ENCODE measurements around the gene TNFAIP8L2. TPM values are rescaled to one million over a fixed set of nuclear protein-coding genes. Genes with fewer than 3 reads are reported as not detected.

TNFAIP8L2 gene
- total and polyA plus RNA-seq, 2 donors from 2014 or later = 1.8 to 6.3 TPM

- no peak overlapping the region for H3K4me3 ChIP-seq (ENCODE audit: low read length in 3 of 3)
- FAIRE-seq (no peak), DNase-seq (peak in 3 of 5 donors; percentile 12 to 80 (median 24))
- H3K9ac ChIP-seq (ENCODE audit: low read length in 3 of 3) = no peak overlapping the region
- no peak for TF ChIP-seq CTCF (IDR thresholded peaks at IDR 0.05; ENCODE audit: borderline replicate concordance, extremely low read depth, insufficient read depth)
- intact Hi-C loops (cut with DNase I) = no loop called here
- H3K4me1 ChIP-seq (ENCODE audit: control insufficient read depth in 2 of 3, insufficient read depth in 2 of 3, low read depth in 1 of 3, low read length in 3 of 3) = peaks cover 0 to 4% (median 0%) of the 10 kb centered on the region in 3 donors
- no peaks in the 10 kb centered on the region for H3K27me3 ChIP-seq (ENCODE audit: control insufficient read depth, insufficient read depth, low read length)
- H3K9me3 ChIP-seq (ENCODE audit: control insufficient read depth in 2 of 3, insufficient read depth in 1 of 3, low read length in 3 of 3) = no peaks in the 10 kb centered on the region
- no peak overlapping the region for H3K27ac ChIP-seq (ENCODE audit: low read depth in 2 of 2, low read length in 2 of 2)
- H3K36me3 ChIP-seq (ENCODE audit: control insufficient read depth in 2 of 3, insufficient read depth in 3 of 3, low read length in 3 of 3) = peaks cover 0 to 24% (median 2%) of the 10 kb centered on the region in 3 donors
Observed at GRCh38 chr1:151133018-151133806, 23.2 kb upstream of the TNFAIP8L2 start.

DNA sequence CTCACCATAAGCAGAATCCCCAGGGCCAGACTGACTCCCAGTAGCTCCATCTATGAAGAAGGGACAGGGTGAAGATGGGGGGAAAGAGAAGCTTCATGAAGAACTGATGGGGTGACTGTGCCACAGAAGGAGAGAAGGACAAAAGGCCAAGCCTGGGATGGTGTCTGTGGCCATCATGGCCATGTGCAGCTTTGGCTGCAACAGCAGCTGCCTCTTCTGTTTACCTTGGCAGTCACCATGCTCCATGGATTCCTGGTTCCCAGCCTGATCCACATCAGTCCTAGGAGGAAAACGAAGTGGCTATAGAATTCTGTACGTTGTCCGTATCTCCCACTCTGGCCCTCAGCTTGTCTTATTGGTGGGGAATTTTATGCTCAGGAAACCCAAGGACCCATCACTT, 22.1 kb upstream of the TNFAIP8L2 start:
- Histone ChIP-seq H3K4me1 (ENCODE audit: control insufficient read depth in 2 of 3, insufficient read depth in 2 of 3, low read depth in 1 of 3, low read length in 3 of 3) (peaks cover 0 to 4% (median 0%) of the 10 kb centered on the region in 3 donors), H3K27me3 (ENCODE audit: control insufficient read depth, insufficient read depth, low read length) (no peaks in the 10 kb centered on the region), H3K4me3 (ENCODE audit: low read length in 3 of 3) (no peak overlapping the region), H3K27ac (ENCODE audit: low read depth in 2 of 2, low read length in 2 of 2) (no peak overlapping the region), H3K9ac (ENCODE audit: low read length in 3 of 3) (no peak overlapping the region), H3K9me3 (ENCODE audit: control insufficient read depth in 2 of 3, insufficient read depth in 1 of 3, low read length in 3 of 3) (no peaks in the 10 kb centered on the region), H3K36me3 (ENCODE audit: control insufficient read depth in 2 of 3, insufficient read depth in 3 of 3, low read length in 3 of 3) (peaks cover 0 to 24% (median 2%) of the 10 kb centered on the region in 3 donors)
- no peak for TF ChIP-seq CTCF (IDR thresholded peaks at IDR 0.05; ENCODE audit: borderline replicate concordance, extremely low read depth, insufficient read depth)
- FAIRE-seq = no peak
- intact Hi-C loops (cut with DNase I) = no loop called here
- peak in 1 of 5 donors; percentile 8 for DNase-seq

GRCh38 chr1:151134991-151135390, 21.5 kb upstream of the TNFAIP8L2 start:
- no peaks in the 10 kb centered on the region for H3K27me3 ChIP-seq (ENCODE audit: control insufficient read depth, insufficient read depth, low read length)
- intact Hi-C loops (cut with DNase I) = no loop called here
- H3K36me3 ChIP-seq (ENCODE audit: control insufficient read depth in 2 of 3, insufficient read depth in 3 of 3, low read length in 3 of 3) = peaks cover 0 to 24% (median 3%) of the 10 kb centered on the region in 3 donors
- H3K9ac ChIP-seq (ENCODE audit: low read length in 3 of 3) = no peak overlapping the region
- H3K9me3 ChIP-seq (ENCODE audit: control insufficient read depth in 2 of 3, insufficient read depth in 1 of 3, low read length in 3 of 3) = no peaks in the 10 kb centered on the region
- H3K4me3 ChIP-seq (ENCODE audit: low read length in 3 of 3) = no peak overlapping the region
- TF ChIP-seq CTCF (IDR thresholded peaks at IDR 0.05; ENCODE audit: borderline replicate concordance, extremely low read depth, insufficient read depth) = no peak
- no peak overlapping the region for H3K27ac ChIP-seq (ENCODE audit: low read depth in 2 of 2, low read length in 2 of 2)
- peaks cover 0 to 4% (median 0%) of the 10 kb centered on the region in 3 donors for H3K4me1 ChIP-seq (ENCODE audit: control insufficient read depth in 2 of 3, insufficient read depth in 2 of 3, low read depth in 1 of 3, low read length in 3 of 3)
- DNase-seq = no peak
- no peak for FAIRE-seq

Data from kidney (tissue), 14 donors.